Inflammatory macrophage (primary cell): ENCODE results near the gene ATPAF2.

Experiments
- DNase-seq, 2 donors: peaks; one replicate each; pipeline ENCODE4 v3.0.0-alpha.2; 2020 to 2022
- total RNA-seq, 18 experiments: gene quantifications; one replicate each; lab custom pipeline; 2026; ENCODE audit warnings: mixed read lengths in 6 of 18, inconsistent platforms in 2 of 18; lab: John Stamatoyannopoulos, UW

ATPAF2 gene
- total RNA-seq: 7.9 to 34.7 (median 27.3) reads per million in 18 experiments

DNA sequence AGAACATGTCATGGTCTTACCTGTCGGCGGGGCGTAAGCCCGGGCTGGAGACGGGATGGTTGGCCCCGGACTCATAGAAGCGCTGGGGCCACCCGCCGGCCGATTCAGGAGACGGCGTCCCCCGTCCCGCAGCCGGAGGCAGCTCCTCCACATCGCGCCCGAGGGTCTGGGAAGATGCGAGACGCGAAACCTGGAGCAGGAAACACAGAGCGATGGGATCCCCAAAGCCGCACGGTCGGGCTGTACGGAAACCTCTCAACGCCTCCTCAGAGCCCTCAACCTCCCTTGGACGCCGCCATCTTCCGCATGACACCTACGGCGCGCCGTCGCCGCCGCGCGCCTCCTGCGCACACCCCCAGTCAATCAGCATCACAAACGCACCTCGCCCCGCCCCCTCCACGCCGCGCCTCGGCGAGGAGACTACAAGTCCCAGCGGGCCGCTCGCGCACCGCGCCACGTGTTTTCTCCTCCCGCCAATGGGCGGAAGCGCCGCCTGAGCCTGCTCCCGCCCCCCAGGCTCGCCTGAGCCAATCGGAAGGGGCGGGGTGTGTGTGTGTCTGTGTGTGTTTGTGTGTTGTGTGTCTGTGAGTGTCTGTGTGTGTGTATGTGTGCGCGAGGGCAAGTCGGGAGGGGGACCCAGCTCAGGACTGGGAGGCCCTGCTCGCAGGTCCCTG lies at the start of gene ATPAF2, which contains the start of gene GID4:
TSS of gene ATPAF2 (minus strand) at position 308 of the 674 bp plus-strand sequence. CDS start at position 153, 155 bp downstream.
TSS of gene GID4 (plus strand) at position 548 of the 674 bp plus-strand sequence. CDS start at position 605, 57 bp downstream.
- peak; percentile 99 to 100 for DNase-seq

GRCh38 chr17:18087610-18088491 lies 48.9 kb upstream of the ATPAF2 start, which contains the start of gene DRG2:
Gene DRG2, plus strand, starts transcription at chr17:18087948. Its CDS starts 76 bp downstream, at chr17:18088024.
- peak; percentile 93 to 94 for DNase-seq

- no peak for DNase-seq
These were observed 45.3 kb upstream of the ATPAF2 start for GRCh38 chr17:18084256-18084655.

DNA sequence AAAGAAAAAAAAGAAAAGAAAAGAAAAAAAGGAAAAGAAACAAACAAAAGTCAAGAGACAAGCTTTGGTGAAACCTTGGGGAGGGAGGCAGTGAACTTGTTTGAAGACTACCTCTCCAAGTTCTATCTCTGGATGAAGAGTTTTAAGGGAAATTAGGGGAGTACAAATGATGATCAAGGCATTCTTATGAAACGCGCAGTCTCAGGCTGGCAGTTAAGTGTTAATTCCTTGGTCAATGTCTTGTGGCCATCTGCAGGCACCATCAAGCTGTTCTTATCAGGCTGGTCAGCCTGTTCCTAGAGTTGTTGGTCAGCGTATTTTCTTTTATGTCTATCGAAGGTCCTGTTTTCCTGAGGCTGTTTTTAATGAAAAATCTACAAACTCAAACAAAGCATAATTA lies 40.6 kb upstream of the ATPAF2 start:
- DNase-seq: no peak

- DNase-seq: no peak
These were observed 38.0 kb upstream of the ATPAF2 start for GRCh38 chr17:18076936-18077335.

- no peak for DNase-seq
These were observed 35.8 kb upstream of the ATPAF2 start for GRCh38 chr17:18074566-18075272.

- DNase-seq: no peak
These were observed 32.8 kb upstream of the ATPAF2 start for GRCh38 chr17:18071751-18072150.

GRCh38 chr17:18070861-18071340 lies 31.9 kb upstream of the ATPAF2 start:
- DNase-seq: no peak

DNA sequence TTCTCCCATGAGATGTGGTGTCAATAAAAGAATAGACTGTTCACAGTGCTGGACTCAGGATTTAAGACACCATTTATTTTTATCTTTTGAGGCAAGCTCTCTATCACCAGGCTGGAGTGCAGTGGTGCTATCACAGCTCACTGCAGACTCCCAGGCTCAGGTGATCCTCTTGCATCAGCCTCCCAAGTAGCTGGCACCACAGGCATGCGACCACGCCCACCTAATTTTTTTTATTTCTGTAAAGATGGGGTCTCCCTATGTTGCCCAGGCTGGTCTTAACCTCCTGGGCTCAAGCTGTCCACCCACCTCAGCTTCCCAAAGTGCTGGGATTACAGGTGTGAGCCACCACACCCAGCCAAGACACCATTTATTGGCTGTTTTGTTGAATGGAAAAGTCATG lies 30.1 kb upstream of the ATPAF2 start:
- DNase-seq: no peak

DNA sequence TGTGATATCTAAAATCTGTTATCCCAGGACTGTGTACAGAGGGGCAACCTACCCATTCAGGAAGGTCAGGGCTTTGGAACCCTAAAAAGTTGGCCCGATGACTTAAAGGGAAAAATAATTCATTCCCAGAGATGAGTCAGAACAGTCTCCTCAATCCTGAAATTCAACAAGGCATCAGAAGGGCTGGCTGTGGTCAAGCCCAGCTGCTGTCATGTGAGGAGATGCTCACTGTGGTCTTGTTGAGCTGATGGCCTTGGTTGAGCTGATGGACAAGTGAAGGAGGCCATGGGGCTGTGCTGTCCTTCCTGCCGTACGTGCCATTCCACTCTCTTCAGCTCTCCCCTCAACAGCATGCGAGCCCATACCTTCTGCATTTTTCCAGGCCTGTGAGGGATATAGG lies 27.9 kb upstream of the ATPAF2 start:
- DNase-seq: no peak

DNA sequence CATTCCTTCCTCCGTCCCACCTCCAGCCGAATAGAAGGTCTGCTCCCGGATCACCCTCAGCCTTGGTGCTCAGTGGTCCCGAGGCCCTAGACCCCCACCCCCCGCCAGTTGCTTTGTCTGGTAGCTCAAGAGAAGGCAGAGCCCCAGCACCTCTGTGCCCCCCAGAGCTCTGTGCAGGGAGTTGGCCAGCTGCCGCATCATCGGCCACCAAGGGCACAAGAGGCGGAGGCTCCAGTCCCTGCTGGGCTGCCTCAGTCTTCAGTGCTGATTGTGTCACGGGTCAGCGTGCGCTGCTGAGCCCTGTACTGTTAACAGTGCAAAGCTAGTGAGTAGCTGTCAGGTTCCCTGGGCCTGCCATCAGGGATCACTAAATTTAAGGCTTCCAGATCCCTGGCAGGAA lies 26.6 kb upstream of the ATPAF2 start:
- no peak for DNase-seq

DNA sequence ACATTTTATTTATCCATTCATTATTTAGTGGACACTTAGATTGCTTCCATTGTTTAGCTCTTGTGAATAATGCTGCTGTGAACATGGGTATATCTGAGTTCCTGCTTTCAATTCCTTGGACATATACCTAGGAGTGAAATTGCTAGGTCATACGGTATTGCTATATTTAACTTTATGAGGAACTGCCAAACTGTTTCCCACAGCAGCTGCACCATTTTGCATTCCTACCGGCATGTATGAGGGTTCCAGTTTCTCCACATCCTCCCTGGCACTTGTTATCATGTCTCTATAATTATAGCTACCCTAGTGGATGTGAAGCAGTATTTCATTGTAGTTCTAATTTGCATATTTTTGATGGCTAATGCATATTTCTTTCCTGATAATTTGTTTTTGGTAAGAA lies 25.1 kb upstream of the ATPAF2 start:
- DNase-seq: no peak

GRCh38 chr17:18059283-18059682 lies 20.3 kb upstream of the ATPAF2 start:
- DNase-seq: no peak

- DNase-seq: no peak
These were observed 17.2 kb upstream of the ATPAF2 start for GRCh38 chr17:18056214-18056613.

DNA sequence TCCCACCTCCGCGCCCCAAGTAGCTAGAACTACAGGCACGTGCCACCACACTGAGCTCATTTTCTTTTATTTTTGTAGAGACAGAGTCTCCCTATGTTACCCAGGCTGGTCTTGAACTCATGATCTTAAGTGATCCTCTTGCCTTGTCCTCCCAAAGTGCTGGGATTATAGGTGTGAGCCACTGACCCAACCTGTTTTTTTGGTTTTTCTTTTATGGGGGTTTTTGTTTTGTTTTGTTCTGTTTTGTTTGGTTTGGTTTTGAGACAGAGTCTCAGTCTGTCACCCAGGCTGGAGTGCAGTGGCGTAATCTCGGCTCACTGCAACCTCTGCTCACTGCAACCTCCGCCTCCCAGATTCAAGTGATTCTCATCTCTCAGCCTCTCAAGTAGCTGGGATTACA lies 16.6 kb upstream of the ATPAF2 start:
- no peak for DNase-seq

- no peak for DNase-seq
These were observed 6.9 kb upstream of the ATPAF2 start for GRCh38 chr17:18045691-18046350.

DNA sequence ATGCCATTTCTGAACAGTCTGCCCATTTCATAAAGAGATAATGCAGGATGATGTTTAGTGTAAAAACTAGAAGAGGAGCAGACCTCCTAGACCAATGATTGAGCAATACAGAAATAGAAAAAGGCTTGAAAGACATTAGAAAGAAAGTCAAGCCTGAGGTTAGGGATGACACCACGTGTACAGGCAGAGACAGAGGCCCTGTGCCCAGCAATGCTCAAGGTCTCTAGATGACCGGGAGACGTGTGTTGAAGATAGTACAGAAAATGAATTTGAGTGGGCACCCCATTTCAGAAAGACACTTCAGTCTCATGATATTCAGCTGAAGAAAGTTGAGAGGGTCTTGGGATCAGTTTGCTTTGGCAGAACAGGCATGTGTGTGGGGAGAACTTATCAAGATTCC lies 5.6 kb upstream of the ATPAF2 start:
- no peak for DNase-seq

DNA sequence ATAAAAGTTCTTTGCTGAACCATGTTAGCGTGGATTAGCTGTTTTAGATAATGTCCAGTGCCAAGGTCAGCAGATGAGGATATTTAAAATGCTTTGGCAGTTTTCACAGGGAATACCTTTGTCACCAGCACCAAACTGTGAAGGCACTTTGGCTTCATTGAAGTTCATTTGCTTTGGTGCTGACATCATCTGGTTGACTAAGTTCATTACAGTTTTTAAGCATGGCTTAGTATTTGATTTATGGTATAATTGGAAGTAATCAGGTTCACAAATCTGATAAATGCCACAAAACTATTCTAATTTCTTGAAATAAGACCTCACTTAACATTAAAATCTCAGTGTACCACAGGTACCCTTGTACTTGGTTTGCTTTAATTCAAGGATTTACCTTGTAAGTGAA lies 4.5 kb upstream of the ATPAF2 start:
- no peak for DNase-seq

DNA sequence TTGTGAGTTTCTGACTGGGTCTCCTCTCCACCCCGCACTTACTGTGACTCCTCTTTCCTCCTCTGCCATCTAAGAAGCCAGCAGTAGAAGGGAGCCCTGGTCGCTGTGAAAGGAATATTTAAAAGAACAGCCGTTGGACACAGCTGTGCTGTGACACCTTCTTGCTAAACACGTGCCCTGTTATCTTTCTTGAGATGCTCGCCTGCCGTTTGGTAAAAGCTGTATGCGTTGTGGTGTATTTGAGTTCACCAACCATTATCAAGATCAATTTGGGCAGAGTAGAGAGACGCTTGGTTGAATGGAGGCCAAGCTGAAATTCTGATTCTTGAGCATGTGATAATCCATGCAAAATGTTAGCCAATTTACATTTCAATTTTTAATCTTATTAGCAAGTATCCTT lies 4.0 kb upstream of the ATPAF2 start:
- DNase-seq: no peak

GRCh38 chr17:18041776-18042175 lies 2.8 kb upstream of the ATPAF2 start:
- DNase-seq: peak; percentile 31 to 62

GRCh38 chr17:18040261-18040858 lies 1.4 kb upstream of the ATPAF2 start:
- no peak for DNase-seq
